ENCODE results near the gene SUSD2. TPM values are rescaled to one million over a fixed set of nuclear protein-coding genes. Genes with fewer than 3 reads are reported as not detected.

Gene SUSD2
- polyA plus RNA-seq, 1 donor (not counting 4 experiments of a cell fraction or from before 2014, with no cell fraction given): 0.01 TPM

Other genes starting within 250 kb of the SUSD2 start
- 15.5 to 22.2 TPM (median 17.9 TPM) in 3 replicates for gene GSTT2B, start 220.3 kb upstream of the SUSD2 start, polyA plus RNA-seq
- gene DDTL, start 214.6 kb upstream of the SUSD2 start, polyA plus RNA-seq: 0.63 to 1.0 TPM (median 0.72 TPM) in 3 replicates
- 87.8 to 151 TPM (median 118 TPM) in 3 replicates for gene DDT, start 207.0 kb upstream of the SUSD2 start, polyA plus RNA-seq
- gene GSTT2, start 201.4 kb upstream of the SUSD2 start, polyA plus RNA-seq: 0.24 to 1.5 TPM (median 0.75 TPM) in 3 replicates
- gene GSTT4, start 176.0 kb upstream of the SUSD2 start, polyA plus RNA-seq: not detected in 3 replicates
- gene CABIN1, start 170.2 kb upstream of the SUSD2 start, polyA plus RNA-seq: 3.5 to 4.6 TPM (median 4.1 TPM) in 3 replicates
- not detected in 3 replicates for gene GGT5, start 63.6 kb downstream of the SUSD2 start, polyA plus RNA-seq
- gene SPECC1L, start 89.3 kb downstream of the SUSD2 start, polyA plus RNA-seq: 14.5 to 19.3 TPM (median 19.3 TPM) in 3 replicates
- gene ADORA2A, start 246.1 kb downstream of the SUSD2 start, polyA plus RNA-seq: 0.09 to 0.37 TPM (median 0.20 TPM) in 3 replicates

Measured in keratinocyte (primary cell).